HEK293T (cell line): ENCODE results near the gene IRS1.
"Not testable (repeated sequence)": the region's sequence is repeated elsewhere in the genome, so short reads cannot be mapped to it uniquely, and the experiment has no call there.

ENCODE experiments used
- CTCF ChIA-PET: fragments of 350-600 bp; formaldehyde crosslinking; extraction: SDS; loops from one replicate; lab custom pipeline; 2021; ENCODE audit warnings: antibody characterized with exemption, inconsistent platforms; lab: Yijun Ruan, JAX
- POLR2A ChIA-PET: fragments of 350-600 bp; formaldehyde crosslinking; extraction: SDS; loops from one replicate; lab custom pipeline; 2020; ENCODE audit warnings: antibody characterized with exemption, inconsistent platforms; lab: Yijun Ruan, JAX
- DNase-seq: peaks from one replicate; pipeline ENCODE4 v3.0.0; 2012; ENCODE audit warnings: mixed read lengths; ENCODE audit errors: extremely low spot score
- ARNT ChIP-seq: fragments of 450-650 bp; IDR thresholded peaks from 2 replicates; pipeline ENCODE4 v1.6.1; 2017; ENCODE audit warnings: mild to moderate bottlenecking
- BHLHE40 ChIP-seq: fragments of 450-650 bp; IDR thresholded peaks from 2 replicates; pipeline ENCODE4 v1.6.1; 2016; ENCODE audit warnings: mild to moderate bottlenecking, moderate library complexity, borderline replicate concordance
- CTBP1 ChIP-seq: fragments of 450-650 bp; IDR thresholded peaks from 2 replicates; pipeline ENCODE4 v1.6.1; 2016; ENCODE audit warnings: borderline replicate concordance
- ELF4 ChIP-seq: fragments of 450-650 bp; IDR thresholded peaks from 2 replicates; pipeline ENCODE4 v1.6.1; 2017; ENCODE audit warnings: antibody characterized with exemption
- FOXA1 ChIP-seq: fragments of 450-650 bp; IDR thresholded peaks from 2 replicates; pipeline ENCODE4 v1.6.1; 2016; ENCODE audit warnings: mild to moderate bottlenecking
- FOXK2 ChIP-seq: fragments of 450-650 bp; IDR thresholded peaks from 2 replicates; pipeline ENCODE4 v1.6.1; 2016; ENCODE audit warnings: mild to moderate bottlenecking
- FOXM1 ChIP-seq: fragments of 450-650 bp; IDR thresholded peaks from 2 replicates; pipeline ENCODE4 v1.6.1; 2017; ENCODE audit warnings: mild to moderate bottlenecking, borderline replicate concordance
- HDGF ChIP-seq: fragments of 450-650 bp; IDR thresholded peaks from 2 replicates; pipeline ENCODE4 v1.6.1; 2017; ENCODE audit warnings: antibody characterized with exemption, borderline replicate concordance
- L3MBTL2 ChIP-seq: fragments of 450-650 bp; conservative IDR thresholded peaks from 2 replicates; pipeline ENCODE4 v1.6.1; 2016; ENCODE audit warnings: mild to moderate bottlenecking
- LEF1 ChIP-seq: fragments of 450-650 bp; IDR thresholded peaks from 2 replicates; pipeline ENCODE4 v1.6.1; 2017; ENCODE audit warnings: mild to moderate bottlenecking, borderline replicate concordance
- NFRKB ChIP-seq: fragments of 450-650 bp; IDR thresholded peaks from 2 replicates; pipeline ENCODE4 v1.6.1; 2016; ENCODE audit warnings: mild to moderate bottlenecking, moderate library complexity
- SP1 ChIP-seq: fragments of 450-650 bp; IDR thresholded peaks from 2 replicates; pipeline ENCODE4 v1.6.1; 2017
- SUZ12 ChIP-seq: fragments of 450-650 bp; IDR thresholded peaks from 2 replicates; pipeline ENCODE4 v1.6.1; 2016; ENCODE audit warnings: mild to moderate bottlenecking
- TARDBP ChIP-seq: fragments of 450-650 bp; IDR thresholded peaks from 2 replicates; pipeline ENCODE4 v1.6.1; 2016
- ZNF384 ChIP-seq: fragments of 450-650 bp; IDR thresholded peaks from 2 replicates; pipeline ENCODE4 v1.6.1; 2016
- TF ChIP-seq, protein P1 (sequence below): fragments of 450-650 bp; IDR thresholded peaks from 2 replicates; pipeline ENCODE4 v1.6.1; 2016

Gene IRS1

DNA sequence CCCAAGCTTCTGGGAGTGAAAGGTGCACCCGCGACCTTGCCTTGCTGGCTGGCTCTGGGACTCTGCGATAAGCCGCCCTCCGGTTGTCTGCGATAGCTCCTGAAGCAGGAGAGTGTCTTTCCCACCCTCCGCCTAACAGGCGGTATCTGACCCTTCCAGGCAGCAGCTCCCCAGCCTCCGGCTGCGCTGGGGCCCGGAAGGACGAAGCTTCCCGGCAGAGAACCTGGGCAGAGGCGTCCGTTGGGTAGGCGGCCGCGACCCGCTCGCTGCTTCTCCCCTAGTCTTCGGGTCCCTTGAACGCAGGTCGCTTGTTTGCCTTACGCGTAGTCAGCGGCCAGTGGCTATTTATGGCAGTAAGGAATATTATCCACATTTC is 35.8 kb upstream of the IRS1 start:
- TF ChIP-seq SP1: no peak
- TF ChIP-seq HDGF: no peak
- no peak for TF ChIP-seq SUZ12
- TF ChIP-seq FOXK2: no peak
- TF ChIP-seq CTBP1: no peak
- TF ChIP-seq BHLHE40: no peak
- no peak for TF ChIP-seq ZNF384
- DNase-seq: peak; percentile 7
- ChIA-PET CTCF (no interaction called here), POLR2A (interaction anchor here (0.5 to 1.3 kb wide), 3 partner anchors 9 to 24 kb away, joined by 3 to 6 read pairs (median 3); no protein-coding TSS in a partner anchor)

DNA sequence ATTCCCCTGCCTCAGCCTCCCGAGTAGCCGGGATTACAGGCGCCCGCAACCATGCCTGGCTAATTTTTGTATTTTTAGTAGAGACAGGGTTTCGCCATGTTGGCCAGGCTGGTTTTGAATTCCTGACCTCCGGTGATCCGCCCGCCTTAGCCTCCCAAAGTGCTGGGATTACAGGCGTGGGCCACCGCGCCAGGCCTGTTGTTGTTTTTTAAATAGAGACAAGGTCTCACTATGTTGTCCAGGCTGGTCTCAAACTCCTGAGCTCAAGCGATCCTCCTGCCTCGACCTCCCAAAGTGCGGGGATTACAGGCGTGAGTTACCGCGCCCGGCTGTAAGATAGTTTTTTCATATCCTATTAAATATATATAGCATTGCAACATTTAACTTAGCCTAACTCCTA is 35.3 kb upstream of the IRS1 start:
- POLR2A ChIA-PET: interaction anchor here (1.3 kb wide), 1 partner anchor 14 kb away, joined by 6 read pairs; no protein-coding TSS in a partner anchor
- DNase-seq, CTCF ChIA-PET: not testable (repeated sequence)

DNA sequence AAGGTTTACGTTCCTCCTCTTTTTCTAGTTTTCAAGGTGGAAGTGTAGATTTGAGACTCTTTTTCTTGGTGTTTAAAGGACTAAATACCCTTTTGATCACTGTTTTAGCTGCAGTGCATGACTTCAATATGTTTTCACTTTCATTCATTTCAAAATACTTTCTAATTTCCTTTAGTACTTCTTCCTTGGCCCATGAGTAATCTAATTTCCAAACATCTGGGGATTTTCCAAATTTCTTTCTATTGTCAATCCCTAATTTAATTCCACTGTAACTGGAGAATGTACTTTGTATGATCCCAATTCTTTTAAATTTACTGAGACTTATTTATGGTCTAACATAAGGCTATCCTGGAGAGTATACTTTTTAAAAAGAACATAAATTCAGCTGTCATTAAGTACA is 32.4 kb upstream of the IRS1 start:
- DNase-seq: no peak
- CTCF ChIA-PET: no interaction called here
- TF ChIP-seq BHLHE40 (no peak), ARNT (no peak), HDGF (no peak), SP1 (no peak), LEF1 (no peak), SUZ12 (no peak), ELF4 (no peak), ZNF384 (no peak), L3MBTL2 (no peak), TARDBP (no peak), FOXA1 (no peak), FOXK2 (no peak), NFRKB (no peak)
- TF ChIP-seq, protein P1, sequence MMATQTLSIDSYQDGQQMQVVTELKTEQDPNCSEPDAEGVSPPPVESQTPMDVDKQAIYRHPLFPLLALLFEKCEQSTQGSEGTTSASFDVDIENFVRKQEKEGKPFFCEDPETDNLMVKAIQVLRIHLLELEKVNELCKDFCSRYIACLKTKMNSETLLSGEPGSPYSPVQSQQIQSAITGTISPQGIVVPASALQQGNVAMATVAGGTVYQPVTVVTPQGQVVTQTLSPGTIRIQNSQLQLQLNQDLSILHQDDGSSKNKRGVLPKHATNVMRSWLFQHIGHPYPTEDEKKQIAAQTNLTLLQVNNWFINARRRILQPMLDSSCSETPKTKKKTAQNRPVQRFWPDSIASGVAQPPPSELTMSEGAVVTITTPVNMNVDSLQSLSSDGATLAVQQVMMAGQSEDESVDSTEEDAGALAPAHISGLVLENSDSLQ: no peak
- POLR2A ChIA-PET: no interaction called here

DNA sequence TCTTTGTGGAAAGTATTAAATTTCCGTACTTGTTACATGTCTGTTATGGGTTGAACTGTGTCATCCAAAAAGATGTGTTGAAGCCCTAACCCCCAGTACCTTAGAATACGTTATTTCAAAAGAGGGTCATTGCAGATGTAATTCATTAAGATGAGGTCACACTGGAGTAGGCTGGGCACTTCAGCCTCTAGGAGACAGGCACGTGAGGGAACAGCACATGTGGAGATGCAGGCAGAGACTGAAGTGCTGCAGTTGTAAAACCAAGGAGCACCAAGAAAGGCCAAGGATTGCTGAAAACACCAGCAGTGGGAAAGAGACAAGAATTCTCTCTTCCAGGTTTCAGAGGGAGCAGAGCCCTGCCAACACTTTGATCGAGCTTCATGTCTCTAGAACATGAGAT is 31.6 kb upstream of the IRS1 start:
- CTCF ChIA-PET: no interaction called here
- DNase-seq: no peak
- no peak for TF ChIP-seq SP1
- TF ChIP-seq ELF4: no peak
- no peak for TF ChIP-seq FOXK2
- TF ChIP-seq TARDBP: no peak
- TF ChIP-seq FOXM1: no peak
- no peak for TF ChIP-seq SUZ12
- TF ChIP-seq ZNF384: no peak
- TF ChIP-seq HDGF: no peak
- TF ChIP-seq NFRKB: no peak
- POLR2A ChIA-PET: no interaction called here

DNA sequence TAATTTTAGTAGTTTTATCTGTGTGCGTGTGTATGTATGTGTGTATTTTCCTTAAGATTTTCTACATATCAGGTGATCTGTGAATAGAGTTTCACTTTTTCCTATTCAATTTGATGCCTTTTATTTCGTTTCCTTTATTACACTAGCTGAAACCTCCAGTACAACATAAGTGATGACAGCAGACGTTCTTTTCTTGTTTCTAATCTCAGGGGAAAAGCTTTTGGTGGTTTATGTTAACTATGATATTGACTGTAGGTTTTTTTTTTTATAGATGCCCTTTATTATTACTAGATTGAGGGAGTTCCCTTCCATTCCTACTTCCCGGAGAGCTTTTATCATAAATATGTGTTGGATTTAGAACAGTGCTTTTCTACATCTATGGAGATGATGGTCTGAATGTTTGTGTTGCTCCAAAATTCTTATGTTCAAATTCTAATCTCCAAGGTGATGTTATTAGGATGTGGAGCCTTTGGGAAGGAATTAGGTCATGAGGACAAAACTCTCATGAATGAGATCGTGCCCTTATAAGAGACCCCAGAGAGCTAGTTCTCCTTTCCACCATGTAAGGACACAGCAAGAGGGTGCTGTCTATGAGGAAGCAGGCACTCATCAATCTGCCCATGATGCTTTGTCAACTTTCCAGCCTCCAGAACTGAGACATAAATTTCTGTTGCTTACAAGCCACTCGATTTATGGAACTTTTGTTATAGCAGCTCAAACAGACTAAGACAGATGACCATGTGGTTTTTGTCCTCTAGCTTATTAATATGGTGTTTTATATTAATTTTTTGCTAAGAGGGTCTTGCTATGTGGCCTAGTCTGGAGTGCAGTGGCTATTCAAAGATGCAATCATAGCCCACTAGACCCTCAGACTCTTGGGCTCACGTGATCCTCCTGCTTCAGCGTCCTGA is 30.4 kb upstream of the IRS1 start:
- TF ChIP-seq HDGF (no peak), L3MBTL2 (no peak), CTBP1 (no peak)
- ChIA-PET POLR2A (no interaction called here), CTCF (interaction anchor here (0.6 kb wide), 1 partner anchor 27 kb away, joined by 3 read pairs; no protein-coding TSS in a partner anchor)
- DNase-seq: no peak

DNA sequence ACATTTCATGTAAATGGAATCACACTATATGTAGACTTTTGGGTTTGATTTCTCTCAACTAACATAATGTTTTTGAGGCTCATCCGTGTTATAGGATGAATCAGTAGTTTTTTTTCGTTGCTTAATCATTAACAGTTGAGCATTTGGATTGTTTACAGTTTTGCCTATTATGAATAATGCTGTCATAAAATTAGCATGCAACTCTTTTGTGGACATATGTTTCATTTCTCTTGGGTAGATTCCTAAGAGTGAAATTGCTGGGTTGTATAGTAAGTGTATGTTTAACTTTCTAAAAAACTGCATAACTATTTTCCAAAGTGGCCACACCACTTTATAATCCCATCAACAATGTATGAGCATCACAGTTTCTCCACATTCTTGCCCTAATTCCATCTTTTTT is 28.6 kb upstream of the IRS1 start:
- ChIA-PET CTCF (no interaction called here), POLR2A (no interaction called here)
- DNase-seq: no peak
- TF ChIP-seq FOXA1 (no peak), NFRKB (no peak), LEF1 (no peak), FOXM1 (no peak), CTBP1 (no peak), SP1 (no peak), ELF4 (no peak), SUZ12 (no peak), L3MBTL2 (no peak), ARNT (no peak), ZNF384 (no peak), HDGF (no peak), FOXK2 (no peak), BHLHE40 (no peak)
- TF ChIP-seq, protein P1: no peak

DNA sequence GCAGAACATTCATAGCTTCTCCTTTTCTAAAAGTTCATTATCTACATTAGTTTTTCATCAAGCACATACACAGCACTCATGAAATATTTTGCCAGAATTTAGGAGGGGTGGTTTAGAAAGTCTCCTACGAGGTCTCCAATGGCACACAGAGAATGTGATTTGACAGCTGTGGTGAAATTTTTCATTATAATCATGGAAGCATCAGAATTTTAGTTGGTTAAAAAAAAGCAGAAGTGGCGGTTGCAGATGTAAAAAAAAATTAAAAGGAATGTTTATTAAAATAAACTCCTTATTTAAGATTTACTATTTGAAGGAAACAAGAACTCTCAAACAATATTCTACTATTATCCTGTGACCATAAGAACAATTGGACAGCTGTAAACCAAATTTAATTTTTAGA is 25.4 kb upstream of the IRS1 start:
- no peak for TF ChIP-seq ELF4
- no peak for TF ChIP-seq BHLHE40
- TF ChIP-seq NFRKB: no peak
- TF ChIP-seq FOXK2: no peak
- TF ChIP-seq ZNF384: no peak
- TF ChIP-seq ARNT: no peak
- no peak for TF ChIP-seq FOXM1
- TF ChIP-seq SP1: no peak
- no peak for TF ChIP-seq CTBP1
- TF ChIP-seq FOXA1: no peak
- no peak for TF ChIP-seq L3MBTL2
- no peak for TF ChIP-seq TARDBP
- TF ChIP-seq SUZ12: no peak
- TF ChIP-seq, protein P1: no peak
- no peak for TF ChIP-seq LEF1
- ChIA-PET CTCF (no interaction called here), POLR2A (no interaction called here)
- no peak for DNase-seq
